Measurements from ENCODE around the gene MLN.

DNA sequence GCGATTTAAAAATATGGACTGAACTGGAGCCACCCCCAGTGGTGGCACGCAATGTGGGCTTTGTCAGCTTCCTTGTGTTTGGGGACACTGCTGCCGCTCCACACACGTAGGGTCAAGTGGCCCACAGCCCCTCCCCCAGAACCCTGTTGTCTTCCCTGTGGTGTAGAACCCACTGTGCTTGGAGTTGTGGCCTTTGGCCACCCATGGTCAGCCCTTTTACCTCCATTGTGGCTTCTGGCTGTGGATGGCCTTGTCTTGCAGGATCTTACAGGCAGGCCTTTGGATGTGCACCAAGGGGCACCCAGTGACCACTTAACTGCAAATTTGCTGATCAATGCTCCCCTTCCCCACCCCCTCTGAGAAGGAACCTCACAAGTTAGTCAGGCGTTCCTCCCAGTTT is 12.9 kb downstream of the MLN start:
- no peak for TF ChIP-seq MAX (IDR thresholded peaks at IDR 0.05; ENCODE audit: insufficient read depth, insufficient read length)
- TF ChIP-seq CTCF (IDR thresholded peaks at IDR 0.05; ENCODE audit: extremely low read depth in 1 of 2, insufficient read depth in 1 of 2, low read depth in 1 of 2, low read length in 2 of 2): no peak
- TF ChIP-seq POLR2A (IDR thresholded peaks at IDR 0.05; ENCODE audit: low read depth, low read length): no peak
- TF ChIP-seq POLR2AphosphoS5 (IDR thresholded peaks at IDR 0.05; ENCODE audit: insufficient read depth, low read depth, low read length): no peak
